Panc1 (cell line): ENCODE measurements around the gene PRDM10.

Experiments
- POLR2AphosphoS5 ChIP-seq: IDR thresholded peaks from 2 replicates; pipeline ENCODE4 v1.6.1; 2012; ENCODE audit warnings: mild to moderate bottlenecking, low read depth, low read length, moderate library complexity
- SIN3A ChIP-seq: IDR thresholded peaks from 2 replicates; pipeline ENCODE4 v1.6.1; 2012; ENCODE audit warnings: low read depth, mild to moderate bottlenecking, low read length, moderate library complexity, borderline replicate concordance; ENCODE audit not compliant: insufficient read depth
- TCF7L2 ChIP-seq: IDR thresholded peaks from 2 replicates; pipeline ENCODE4 v1.6.1; 2011; ENCODE audit warnings: mild to moderate bottlenecking, low read depth, low read length, inconsistent platforms
- TF ChIP-seq, protein P1 (sequence below): fragments of 450-650 bp; IDR thresholded peaks from 2 replicates; pipeline ENCODE4 v1.5.1; 2017; ENCODE audit warnings: mild to moderate bottlenecking
- TF ChIP-seq, protein P2 (sequence below), 2 experiments: IDR thresholded peaks; 2 replicates each; pipeline ENCODE4 v1.6.1; 2011 to 2012; ENCODE audit warnings: low read depth in 2 of 2, control low read depth in 1 of 2, low read length in 1 of 2, mild to moderate bottlenecking in 1 of 2, moderate library complexity in 1 of 2; ENCODE audit not compliant: insufficient read depth in 1 of 2

DNA sequence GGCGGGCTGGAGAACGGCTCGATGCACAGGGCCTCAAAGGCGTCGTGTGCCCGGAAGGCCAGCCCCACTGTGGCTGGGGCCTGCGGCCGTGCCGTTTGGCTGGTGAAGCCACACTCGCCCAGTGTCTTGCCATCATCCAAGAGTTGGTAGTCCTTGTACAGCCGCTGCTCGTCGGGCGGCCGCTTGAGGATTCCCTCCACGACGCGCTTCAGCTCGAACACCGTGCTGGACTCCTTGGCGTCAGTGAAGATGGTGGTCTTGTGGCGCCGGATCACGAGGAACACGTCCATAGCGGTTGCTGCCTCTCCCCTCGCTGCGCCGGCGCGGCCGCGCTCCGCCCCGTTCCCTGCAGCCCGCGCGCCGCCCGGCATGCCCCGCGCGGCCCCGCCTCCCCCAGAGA lies 30.3 kb upstream of the PRDM10 start:
- TF ChIP-seq, protein P1, sequence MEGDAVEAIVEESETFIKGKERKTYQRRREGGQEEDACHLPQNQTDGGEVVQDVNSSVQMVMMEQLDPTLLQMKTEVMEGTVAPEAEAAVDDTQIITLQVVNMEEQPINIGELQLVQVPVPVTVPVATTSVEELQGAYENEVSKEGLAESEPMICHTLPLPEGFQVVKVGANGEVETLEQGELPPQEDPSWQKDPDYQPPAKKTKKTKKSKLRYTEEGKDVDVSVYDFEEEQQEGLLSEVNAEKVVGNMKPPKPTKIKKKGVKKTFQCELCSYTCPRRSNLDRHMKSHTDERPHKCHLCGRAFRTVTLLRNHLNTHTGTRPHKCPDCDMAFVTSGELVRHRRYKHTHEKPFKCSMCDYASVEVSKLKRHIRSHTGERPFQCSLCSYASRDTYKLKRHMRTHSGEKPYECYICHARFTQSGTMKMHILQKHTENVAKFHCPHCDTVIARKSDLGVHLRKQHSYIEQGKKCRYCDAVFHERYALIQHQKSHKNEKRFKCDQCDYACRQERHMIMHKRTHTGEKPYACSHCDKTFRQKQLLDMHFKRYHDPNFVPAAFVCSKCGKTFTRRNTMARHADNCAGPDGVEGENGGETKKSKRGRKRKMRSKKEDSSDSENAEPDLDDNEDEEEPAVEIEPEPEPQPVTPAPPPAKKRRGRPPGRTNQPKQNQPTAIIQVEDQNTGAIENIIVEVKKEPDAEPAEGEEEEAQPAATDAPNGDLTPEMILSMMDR, result no peak
- no peak for TF ChIP-seq TCF7L2
- no peak for TF ChIP-seq POLR2AphosphoS5
- TF ChIP-seq, protein P2, sequence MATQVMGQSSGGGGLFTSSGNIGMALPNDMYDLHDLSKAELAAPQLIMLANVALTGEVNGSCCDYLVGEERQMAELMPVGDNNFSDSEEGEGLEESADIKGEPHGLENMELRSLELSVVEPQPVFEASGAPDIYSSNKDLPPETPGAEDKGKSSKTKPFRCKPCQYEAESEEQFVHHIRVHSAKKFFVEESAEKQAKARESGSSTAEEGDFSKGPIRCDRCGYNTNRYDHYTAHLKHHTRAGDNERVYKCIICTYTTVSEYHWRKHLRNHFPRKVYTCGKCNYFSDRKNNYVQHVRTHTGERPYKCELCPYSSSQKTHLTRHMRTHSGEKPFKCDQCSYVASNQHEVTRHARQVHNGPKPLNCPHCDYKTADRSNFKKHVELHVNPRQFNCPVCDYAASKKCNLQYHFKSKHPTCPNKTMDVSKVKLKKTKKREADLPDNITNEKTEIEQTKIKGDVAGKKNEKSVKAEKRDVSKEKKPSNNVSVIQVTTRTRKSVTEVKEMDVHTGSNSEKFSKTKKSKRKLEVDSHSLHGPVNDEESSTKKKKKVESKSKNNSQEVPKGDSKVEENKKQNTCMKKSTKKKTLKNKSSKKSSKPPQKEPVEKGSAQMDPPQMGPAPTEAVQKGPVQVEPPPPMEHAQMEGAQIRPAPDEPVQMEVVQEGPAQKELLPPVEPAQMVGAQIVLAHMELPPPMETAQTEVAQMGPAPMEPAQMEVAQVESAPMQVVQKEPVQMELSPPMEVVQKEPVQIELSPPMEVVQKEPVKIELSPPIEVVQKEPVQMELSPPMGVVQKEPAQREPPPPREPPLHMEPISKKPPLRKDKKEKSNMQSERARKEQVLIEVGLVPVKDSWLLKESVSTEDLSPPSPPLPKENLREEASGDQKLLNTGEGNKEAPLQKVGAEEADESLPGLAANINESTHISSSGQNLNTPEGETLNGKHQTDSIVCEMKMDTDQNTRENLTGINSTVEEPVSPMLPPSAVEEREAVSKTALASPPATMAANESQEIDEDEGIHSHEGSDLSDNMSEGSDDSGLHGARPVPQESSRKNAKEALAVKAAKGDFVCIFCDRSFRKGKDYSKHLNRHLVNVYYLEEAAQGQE (IDR thresholded peaks at IDR 0.05; ENCODE audit: insufficient read depth in 1 of 2, low read depth in 2 of 2, low read length in 1 of 2), result no peak
- no peak for TF ChIP-seq SIN3A
